Hepatocyte (in vitro differentiated cells): ENCODE results near the gene RBM19. TPM values are rescaled to one million over a fixed set of nuclear protein-coding genes. Genes with fewer than 3 reads are reported as not detected.

Source experiments
- DNase-seq: peaks from one replicate; pipeline ENCODE4 v3.0.0-alpha.2; 2016; ENCODE audit warnings: low spot score
- H2AFZ ChIP-seq: fragments of 200-600 bp; sonication (generic); 2 replicates; pipeline ENCODE4 v1.6.0; 2016; ENCODE audit warnings: antibody characterized with exemption, mild to moderate bottlenecking
- H3K27ac ChIP-seq: fragments of 200-600 bp; sonication (generic); 2 replicates; pipeline ENCODE4 v1.5.1; 2016; ENCODE audit warnings: mild to moderate bottlenecking
- H3K27me3 ChIP-seq: fragments of 200-600 bp; sonication (generic); 2 replicates; pipeline ENCODE4 v1.6.1; 2016
- H3K36me3 ChIP-seq: fragments of 200-600 bp; sonication (generic); replicated peaks from 2 replicates; pipeline ENCODE4 v1.5.1; 2016; ENCODE audit warnings: low read depth; ENCODE audit not compliant: insufficient read depth
- H3K4me1 ChIP-seq: fragments of 200-600 bp; sonication (generic); 2 replicates; pipeline ENCODE4 v1.5.1; 2016; ENCODE audit warnings: mild to moderate bottlenecking, moderate library complexity; ENCODE audit not compliant: insufficient read depth
- H3K4me2 ChIP-seq: fragments of 200-600 bp; sonication (generic); 2 replicates; pipeline ENCODE4 v1.6.0; 2016
- H3K4me3 ChIP-seq: fragments of 200-600 bp; sonication (generic); 2 replicates; pipeline ENCODE4 v1.5.1; 2016; ENCODE audit warnings: mild to moderate bottlenecking
- H3K79me2 ChIP-seq: fragments of 200-600 bp; sonication (generic); 2 replicates; pipeline ENCODE4 v1.6.0; 2017; ENCODE audit warnings: mild to moderate bottlenecking
- H3K9me2 ChIP-seq: fragments of 200-600 bp; sonication (generic); replicated peaks from 2 replicates; pipeline ENCODE4 v1.6.0; 2017; ENCODE audit warnings: mild to moderate bottlenecking; ENCODE audit not compliant: insufficient read depth
- H3K9me3 ChIP-seq: fragments of 200-600 bp; sonication (generic); 2 replicates; pipeline ENCODE4 v1.5.1; 2016; ENCODE audit warnings: low read depth, mild to moderate bottlenecking
- H4K20me1 ChIP-seq: fragments of 200-600 bp; sonication (generic); 2 replicates; pipeline ENCODE4 v1.6.0; 2016; ENCODE audit warnings: mild to moderate bottlenecking; ENCODE audit not compliant: insufficient read depth, poor library complexity, severe bottlenecking
- CTCF ChIP-seq: fragments of 200-600 bp; sonication (generic); IDR thresholded peaks from 2 replicates; pipeline ENCODE4 v1.5.1; 2016; ENCODE audit warnings: antibody characterized with exemption, mild to moderate bottlenecking; ENCODE audit not compliant: poor library complexity
- EZH2 ChIP-seq: fragments of 200-600 bp; sonication (generic); IDR thresholded peaks from 2 replicates; pipeline ENCODE4 v1.6.1; 2016; ENCODE audit warnings: antibody characterized with exemption, mild to moderate bottlenecking, borderline replicate concordance
- EZH2phosphoT487 ChIP-seq: fragments of 200-600 bp; sonication (generic); IDR thresholded peaks from one replicate; pipeline ENCODE4 v1.6.1; 2018; ENCODE audit warnings: antibody characterized with exemption, mild to moderate bottlenecking, low read depth, moderate library complexity; ENCODE audit not compliant: unreplicated experiment, severe bottlenecking
- WGBS: methylation state at CpG from one replicate; pipeline ENCODE4 v1.1.6; 2016; ENCODE audit warnings: low lambda C conversion rate; ENCODE audit errors: missing lambda C conversion rate; 5-methylcytosine and 5-hydroxymethylcytosine counted together
- polyA plus RNA-seq: library from polyadenylated mRNA; unstranded; fragments of >200 nt; fragmentation: Nextera tagmentation; extraction: Ambion mirVana; gene quantifications from 2 replicates; pipeline ENCODE4 v1.2.1, GENCODE V29; 2016
- total RNA-seq: library from RNA; depleted of rRNA; stranded (reverse); fragments of >200 nt; gene quantifications from 2 replicates; pipeline ENCODE4 v1.2.3, GENCODE V29; 2014

RBM19 gene
- total and polyA plus RNA-seq, 2 experiments from 2014 or later, result 14.5 to 16.8 TPM

DNA sequence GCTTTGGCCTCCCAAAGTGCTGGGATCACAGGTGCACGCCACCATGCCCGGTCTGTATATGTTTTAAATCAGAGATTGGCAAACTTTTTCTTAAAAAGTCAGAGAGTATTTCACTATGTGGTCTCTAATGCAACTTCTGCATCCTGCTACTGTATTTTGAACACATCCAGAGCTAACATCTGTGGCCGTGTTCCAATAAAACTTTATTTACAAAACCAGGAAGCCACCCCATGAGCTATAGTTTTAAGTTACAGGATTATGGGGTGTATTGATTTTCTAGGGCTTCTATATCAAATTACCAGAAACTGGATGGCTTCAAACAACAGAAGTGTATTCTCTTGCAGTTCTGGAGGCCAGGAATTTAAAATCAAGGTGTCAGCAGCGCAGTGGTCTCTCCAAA is 5.3 kb upstream of the RBM19 start:
- no peaks in the 10 kb centered on the region for H3K4me1 ChIP-seq
- no peaks in the 10 kb centered on the region for H3K36me3 ChIP-seq
- no peak overlapping the region for H3K4me3 ChIP-seq
- TF ChIP-seq EZH2phosphoT487 (no peak), CTCF (no peak), EZH2 (no peak)
- no peak overlapping the region for H3K27ac ChIP-seq
- no peaks in the 10 kb centered on the region for H3K79me2 ChIP-seq
- peaks cover 11% of the 10 kb centered on the region for H3K27me3 ChIP-seq
- H4K20me1 ChIP-seq, result no peaks in the 10 kb centered on the region
- H3K9me2 ChIP-seq, result no peaks in the 10 kb centered on the region
- H3K9me3 ChIP-seq, result no peaks in the 10 kb centered on the region
- 89% methylated on average over 4 of the region's 4 CpGs for WGBS
- H2AFZ ChIP-seq, result no peak overlapping the region
- H3K4me2 ChIP-seq, result no peak overlapping the region
- DNase-seq, result no peak

GRCh38 chr12:113970211-113970610 is 4.1 kb upstream of the RBM19 start:
- H3K4me3 ChIP-seq, result no peak overlapping the region
- no peak for TF ChIP-seq EZH2phosphoT487
- no peaks in the 10 kb centered on the region for H3K9me2 ChIP-seq
- H3K27me3 ChIP-seq, result peaks cover 11% of the 10 kb centered on the region
- no peak overlapping the region for H2AFZ ChIP-seq
- H3K27ac ChIP-seq, result no peak overlapping the region
- 90% methylated on average over 5 of the region's 5 CpGs for WGBS
- H3K36me3 ChIP-seq, result no peaks in the 10 kb centered on the region
- no peak for DNase-seq
- H3K4me1 ChIP-seq, result no peaks in the 10 kb centered on the region
- H4K20me1 ChIP-seq, result no peaks in the 10 kb centered on the region
- H3K4me2 ChIP-seq, result no peak overlapping the region
- no peaks in the 10 kb centered on the region for H3K9me3 ChIP-seq
- peaks cover 3% of the 10 kb centered on the region for H3K79me2 ChIP-seq

DNA sequence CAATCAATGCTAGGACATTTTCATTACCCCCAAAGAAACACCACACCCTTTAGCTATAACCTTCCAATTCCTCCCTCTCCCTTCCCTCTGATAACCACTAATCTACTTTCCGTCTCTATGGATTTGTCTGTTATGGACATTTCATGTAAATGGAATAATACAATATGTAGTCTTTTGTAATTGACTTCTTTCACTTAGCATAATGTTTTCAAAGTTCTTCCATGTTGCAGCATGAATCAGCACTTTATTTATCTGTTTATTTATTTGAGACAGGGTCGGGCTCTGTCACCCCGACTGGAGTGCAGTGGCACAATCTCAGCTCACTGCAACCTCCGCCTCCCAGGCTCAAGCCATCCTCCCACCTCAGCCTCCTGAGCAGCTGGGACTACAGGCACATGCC is 1.2 kb upstream of the RBM19 start:
- no peak overlapping the region for H2AFZ ChIP-seq
- no peaks in the 10 kb centered on the region for H3K4me1 ChIP-seq
- H3K4me2 ChIP-seq, result no peak overlapping the region
- H4K20me1 ChIP-seq, result no peaks in the 10 kb centered on the region
- H3K27me3 ChIP-seq, result no peaks in the 10 kb centered on the region
- H3K27ac ChIP-seq, result no peak overlapping the region
- no peaks in the 10 kb centered on the region for H3K9me2 ChIP-seq
- 90% methylated on average over 4 of the region's 4 CpGs for WGBS
- no peaks in the 10 kb centered on the region for H3K9me3 ChIP-seq
- TF ChIP-seq EZH2phosphoT487 (no peak), CTCF (no peak), EZH2 (no peak)
- H3K79me2 ChIP-seq, result peaks cover 19% of the 10 kb centered on the region
- H3K4me3 ChIP-seq, result no peak overlapping the region
- DNase-seq, result no peak
- H3K36me3 ChIP-seq, result no peaks in the 10 kb centered on the region

DNA sequence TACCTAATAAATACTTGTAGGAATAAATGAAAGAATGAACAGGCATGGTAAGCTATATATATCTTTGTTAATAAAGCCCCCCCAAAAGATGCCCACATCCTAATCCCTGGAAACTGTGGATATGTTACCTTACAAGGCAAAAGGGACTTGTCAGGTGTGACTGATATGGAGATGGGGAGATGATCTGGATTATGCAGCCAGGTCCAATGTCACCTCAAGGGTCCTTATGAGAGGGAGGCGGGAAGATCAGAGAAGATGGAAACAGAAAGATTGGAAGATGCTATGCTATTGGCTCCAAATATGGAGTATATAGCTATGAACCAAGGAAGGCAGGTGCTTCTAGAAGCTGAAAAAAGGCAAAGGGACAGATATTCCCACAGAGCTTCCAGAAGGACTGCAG is 3.4 kb downstream of the RBM19 start:
- H3K4me1 ChIP-seq, result no peaks in the 10 kb centered on the region
- no peak overlapping the region for H3K27ac ChIP-seq
- no peaks in the 10 kb centered on the region for H3K9me3 ChIP-seq
- H3K4me3 ChIP-seq, result no peak overlapping the region
- H2AFZ ChIP-seq, result no peak overlapping the region
- no peak for DNase-seq
- H4K20me1 ChIP-seq, result no peaks in the 10 kb centered on the region
- H3K79me2 ChIP-seq, result peaks cover 19% of the 10 kb centered on the region
- H3K4me2 ChIP-seq, result no peak overlapping the region
- WGBS, result 97% methylated on average over 1 of the region's 1 CpG
- TF ChIP-seq CTCF (no peak), EZH2phosphoT487 (no peak), EZH2 (no peak)
- H3K9me2 ChIP-seq, result no peaks in the 10 kb centered on the region
- no peaks in the 10 kb centered on the region for H3K36me3 ChIP-seq
- H3K27me3 ChIP-seq, result no peaks in the 10 kb centered on the region
